Smooth muscle cell (in vitro differentiated cells): ENCODE measurements around the gene KLF13. TPM values are rescaled to one million over a fixed set of nuclear protein-coding genes. Genes with fewer than 3 reads are reported as not detected.

Experiments
- DNase-seq: peaks from one replicate; lab custom pipeline; 2025; ENCODE audit not compliant: unreplicated experiment; lab: John Stamatoyannopoulos, UW
- H2AFZ ChIP-seq: fragments of 200-600 bp; sonication (generic); 2 replicates; pipeline ENCODE4 v1.6.0; 2016; ENCODE audit warnings: antibody characterized with exemption, low read depth, mild to moderate bottlenecking
- H3F3A ChIP-seq: fragments of 200-600 bp; sonication (generic); 2 replicates; pipeline ENCODE4 v1.6.0; 2017; ENCODE audit warnings: antibody characterized with exemption, low read depth
- H3K27ac ChIP-seq: fragments of 200-600 bp; sonication (generic); 2 replicates; pipeline ENCODE4 v1.5.1; 2016; ENCODE audit warnings: low read depth, mild to moderate bottlenecking
- H3K27me3 ChIP-seq: fragments of 200-600 bp; sonication (generic); 2 replicates; pipeline ENCODE4 v1.6.1; 2016; ENCODE audit warnings: low read depth, mild to moderate bottlenecking
- H3K36me3 ChIP-seq: fragments of 200-600 bp; sonication (generic); 2 replicates; pipeline ENCODE4 v1.5.1; 2016; ENCODE audit warnings: low read depth
- H3K4me1 ChIP-seq: fragments of 200-600 bp; sonication (generic); 2 replicates; pipeline ENCODE4 v1.5.1; 2016; ENCODE audit warnings: low read depth
- H3K4me2 ChIP-seq: fragments of 200-600 bp; sonication (generic); 2 replicates; pipeline ENCODE4 v1.6.0; 2016; ENCODE audit warnings: mild to moderate bottlenecking
- H3K4me3 ChIP-seq: fragments of 200-600 bp; sonication (generic); 2 replicates; pipeline ENCODE4 v1.5.1; 2016; ENCODE audit warnings: mild to moderate bottlenecking
- H3K79me2 ChIP-seq: fragments of 200-600 bp; sonication (generic); 2 replicates; pipeline ENCODE4 v1.6.0; 2016; ENCODE audit warnings: low read depth, mild to moderate bottlenecking
- H3K9ac ChIP-seq: fragments of 200-600 bp; sonication (generic); 2 replicates; pipeline ENCODE4 v1.6.0; 2016; ENCODE audit warnings: low read depth
- H3K9me3 ChIP-seq: fragments of 200-600 bp; sonication (generic); replicated peaks from 2 replicates; pipeline ENCODE4 v1.5.1; 2016; ENCODE audit warnings: low read depth
- H4K20me1 ChIP-seq: fragments of 200-600 bp; sonication (generic); 2 replicates; pipeline ENCODE4 v1.6.0; 2016; ENCODE audit warnings: low read depth
- CTCF ChIP-seq: fragments of 200-600 bp; sonication (generic); IDR thresholded peaks from 2 replicates; pipeline ENCODE4 v1.5.1; 2017; ENCODE audit warnings: borderline replicate concordance, mild to moderate bottlenecking, antibody characterized with exemption; ENCODE audit not compliant: insufficient read depth, poor library complexity, severe bottlenecking
- WGBS: methylation state at CpG from one replicate; pipeline ENCODE4 v1.1.7; 2016; ENCODE audit warnings: low lambda C conversion rate; 5-methylcytosine and 5-hydroxymethylcytosine counted together
- polyA plus RNA-seq: library from polyadenylated mRNA; unstranded; fragments of >200 nt; fragmentation: Nextera tagmentation; extraction: Ambion mirVana; gene quantifications from 2 replicates; pipeline ENCODE4 v1.2.1, GENCODE V29; 2016
- total RNA-seq: library from RNA; depleted of rRNA; stranded (reverse); fragments of >200 nt; gene quantifications from 2 replicates; pipeline ENCODE4 v1.2.3, GENCODE V29; 2014

The KLF13 gene
- total and polyA plus RNA-seq, 2 experiments from 2014 or later = 42.1 to 74.2 TPM

GRCh38 chr15:31306426-31307269, 20.0 kb upstream of the KLF13 start:
- Histone ChIP-seq H3F3A (no peaks in the 10 kb centered on the region), H4K20me1 (no peaks in the 10 kb centered on the region), H3K27me3 (peaks cover 39% of the 10 kb centered on the region), H3K9me3 (no peaks in the 10 kb centered on the region), H3K27ac (no peak overlapping the region), H2AFZ (no peak overlapping the region), H3K9ac (no peak overlapping the region), H3K79me2 (no peaks in the 10 kb centered on the region), H3K36me3 (no peaks in the 10 kb centered on the region), H3K4me1 (peaks cover 58% of the 10 kb centered on the region), H3K4me3 (no peak overlapping the region), H3K4me2 (peak overlapping the region; percentile 57)
- no peak for TF ChIP-seq CTCF
- no peak for DNase-seq
- WGBS = 24% methylated on average over 30 of the region's 30 CpGs

DNA sequence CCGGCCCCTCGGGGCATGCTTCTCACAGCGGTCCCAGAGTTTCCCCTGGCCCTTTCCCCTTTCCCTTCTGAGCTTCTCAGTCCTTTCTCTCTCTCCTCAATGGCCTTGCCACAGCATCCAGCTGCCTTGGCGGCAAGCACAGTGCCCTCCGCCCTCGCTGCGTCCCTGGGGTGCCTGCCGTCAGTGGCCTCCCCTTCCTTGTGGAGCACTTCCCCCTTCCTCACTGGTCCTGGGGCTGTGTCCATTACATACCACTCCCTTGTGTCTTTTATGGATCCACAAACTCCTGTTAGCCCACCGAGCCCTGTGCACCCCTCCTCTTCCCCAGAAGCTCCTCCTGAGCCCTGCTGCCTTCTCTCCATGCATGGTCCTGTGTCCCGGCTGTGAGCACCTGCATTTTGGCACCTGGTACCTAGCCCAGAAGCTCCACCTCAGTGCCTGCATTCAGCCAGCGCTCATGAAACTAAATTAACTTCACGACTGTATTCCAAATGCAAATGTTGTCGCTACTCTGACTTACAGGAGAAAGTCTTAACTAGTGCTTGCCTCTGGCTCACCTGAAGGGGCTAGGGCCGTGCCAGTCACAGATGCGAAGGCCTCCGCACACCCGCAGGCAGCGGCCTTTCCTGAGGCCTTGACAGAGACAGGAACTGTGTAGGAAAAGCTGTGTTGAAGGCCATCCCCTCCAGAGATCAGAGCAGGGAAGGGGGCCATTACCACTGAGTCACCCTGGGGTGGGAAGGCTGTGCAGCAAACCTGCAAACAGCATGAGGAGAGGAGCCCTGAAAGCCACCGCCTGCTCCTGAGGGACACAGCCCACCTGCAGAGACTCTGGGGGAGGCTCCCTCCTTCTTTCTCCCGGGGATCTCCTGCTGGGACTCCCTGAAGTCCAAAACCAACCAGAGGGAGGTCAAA, 19.1 kb upstream of the KLF13 start:
- Histone ChIP-seq H3K4me2 (no peak overlapping the region), H4K20me1 (no peaks in the 10 kb centered on the region), H3K27me3 (peaks cover 39% of the 10 kb centered on the region), H3F3A (no peaks in the 10 kb centered on the region), H3K79me2 (no peaks in the 10 kb centered on the region), H3K4me3 (no peak overlapping the region), H3K36me3 (no peaks in the 10 kb centered on the region), H3K27ac (no peak overlapping the region), H3K4me1 (peaks cover 54% of the 10 kb centered on the region), H2AFZ (no peak overlapping the region), H3K9ac (no peak overlapping the region), H3K9me3 (no peaks in the 10 kb centered on the region)
- TF ChIP-seq CTCF = no peak
- WGBS = 74% methylated on average over 20 of the region's 20 CpGs
- DNase-seq = no peak

DNA sequence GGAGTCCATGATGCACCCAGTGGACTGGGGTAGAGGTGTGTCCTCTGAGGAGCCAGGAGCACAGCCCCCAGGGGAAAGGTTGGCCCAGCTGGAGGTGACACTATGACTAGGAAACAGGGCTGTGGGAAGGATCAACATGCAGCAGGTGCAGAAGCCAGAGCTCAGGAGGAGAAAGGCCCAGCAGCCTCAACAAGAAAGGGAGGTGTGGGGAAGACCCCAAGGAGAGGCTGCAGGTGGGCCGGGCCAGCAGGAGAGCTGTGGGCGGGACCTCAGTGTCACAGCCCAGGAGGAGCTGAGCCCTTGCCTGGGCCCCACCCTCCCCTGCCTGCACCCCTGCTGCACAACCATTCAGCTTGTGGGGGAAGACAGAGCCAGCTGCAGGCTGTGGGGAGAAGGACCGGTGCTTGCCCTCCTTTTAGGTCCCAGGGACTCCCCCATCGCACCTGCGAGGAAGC, 18.4 kb upstream of the KLF13 start:
- H3K9me3 ChIP-seq = no peaks in the 10 kb centered on the region
- H3K36me3 ChIP-seq = no peaks in the 10 kb centered on the region
- H3K27me3 ChIP-seq = peaks cover 39% of the 10 kb centered on the region
- TF ChIP-seq CTCF = no peak
- no peak for DNase-seq
- H3K9ac ChIP-seq = no peak overlapping the region
- H4K20me1 ChIP-seq = no peaks in the 10 kb centered on the region
- no peak overlapping the region for H2AFZ ChIP-seq
- H3K27ac ChIP-seq = no peak overlapping the region
- no peak overlapping the region for H3K4me2 ChIP-seq
- peaks cover 47% of the 10 kb centered on the region for H3K4me1 ChIP-seq
- no peak overlapping the region for H3K4me3 ChIP-seq
- WGBS = 78% methylated on average over 4 of the region's 5 CpGs
- no peaks in the 10 kb centered on the region for H3K79me2 ChIP-seq
- H3F3A ChIP-seq = no peaks in the 10 kb centered on the region
